ACC112 (cell line): ENCODE data around the gene DND1.
"Not testable (repeated sequence)": the region's sequence is repeated elsewhere in the genome, so short reads cannot be mapped to it uniquely, and the experiment has no call there.

Source experiments
- H2AFZ ChIP-seq: fragments of 200-600 bp; sonication (generic); one replicate; pipeline ENCODE4 v1.6.0; 2017; ENCODE audit warnings: antibody characterized with exemption, low read length; ENCODE audit not compliant: unreplicated experiment
- H3K27ac ChIP-seq: fragments of 200-600 bp; sonication (generic); 2 replicates; pipeline ENCODE4 v1.5.1; 2014; ENCODE audit warnings: low read depth, mild to moderate bottlenecking, antibody characterized with exemption, low read length, moderate library complexity
- H3K27me3 ChIP-seq: fragments of 200-600 bp; sonication (generic); 2 replicates; pipeline ENCODE4 v1.6.1; 2014; ENCODE audit warnings: mild to moderate bottlenecking, antibody characterized with exemption, low read length, moderate library complexity, mixed read lengths; ENCODE audit not compliant: insufficient read depth
- H3K36me3 ChIP-seq: fragments of 200-600 bp; sonication (generic); 2 replicates; pipeline ENCODE4 v1.6.1; 2016; ENCODE audit warnings: mild to moderate bottlenecking, antibody characterized with exemption, low read length, moderate library complexity, mixed read lengths; ENCODE audit not compliant: insufficient read depth
- H3K4me1 ChIP-seq: fragments of 200-600 bp; sonication (generic); one replicate; pipeline ENCODE4 v1.6.1; 2016; ENCODE audit warnings: low read length, mixed read lengths; ENCODE audit not compliant: insufficient read depth, unreplicated experiment, control insufficient read depth
- H3K4me3 ChIP-seq: fragments of 200-600 bp; sonication (generic); 2 replicates; pipeline ENCODE4 v1.5.1; 2014; ENCODE audit warnings: mild to moderate bottlenecking, low read depth, low read length
- H3K79me2 ChIP-seq: fragments of 200-600 bp; sonication (generic); one replicate; pipeline ENCODE4 v1.6.0; 2016; ENCODE audit warnings: low read length; ENCODE audit not compliant: control insufficient read depth, unreplicated experiment, insufficient read depth

Gene DND1

GRCh38 chr5:140673187-140673976, at the start of gene DND1:
TSS of gene DND1 (minus strand) at chr5:140673576. CDS start at chr5:140673542, 34 bp downstream.
- Histone ChIP-seq H3K4me1 (no peaks in the 10 kb centered on the region), H3K27me3 (no peaks in the 10 kb centered on the region), H3K4me3 (no peak within 1 kb of the TSS), H3K79me2 (peaks cover under 1% of the 10 kb centered on the region), H3K27ac (no peak within 1 kb of the TSS), H3K36me3 (peaks cover 18% of the 10 kb centered on the region; the same call in 1 of the 2 replicates), H2AFZ (no peak within 1 kb of the TSS)

GRCh38 chr5:140721395-140721794, 48.0 kb upstream of the DND1 start:
- not testable (repeated sequence) for H3K36me3 ChIP-seq, H2AFZ ChIP-seq, H3K27me3 ChIP-seq, H3K79me2 ChIP-seq, H3K27ac ChIP-seq, H3K4me3 ChIP-seq, H3K4me1 ChIP-seq

- H3K79me2 ChIP-seq, H3K27me3 ChIP-seq: not testable (repeated sequence)
These were observed 47.4 kb upstream of the DND1 start for GRCh38 chr5:140720738-140721137.

GRCh38 chr5:140718266-140718592, 44.9 kb upstream of the DND1 start:
- no peaks in the 10 kb centered on the region for H3K79me2 ChIP-seq
- H3K4me3 ChIP-seq = no peak overlapping the region
- H3K36me3 ChIP-seq = no peaks in the 10 kb centered on the region
- H3K27ac ChIP-seq = peak overlapping the region; percentile 53
- H2AFZ ChIP-seq = no peak overlapping the region
- no peaks in the 10 kb centered on the region for H3K27me3 ChIP-seq
- H3K4me1 ChIP-seq = no peaks in the 10 kb centered on the region

More at GRCh38 chr5:140720738-140721137, 47.4 kb upstream of the DND1 start:
- not testable (repeated sequence) for H3K27ac ChIP-seq, H3K36me3 ChIP-seq, H2AFZ ChIP-seq, H3K4me1 ChIP-seq, H3K4me3 ChIP-seq

- not testable (repeated sequence) for H3K4me1 ChIP-seq, H3K27me3 ChIP-seq, H3K4me3 ChIP-seq, H3K36me3 ChIP-seq, H3K79me2 ChIP-seq, H2AFZ ChIP-seq, H3K27ac ChIP-seq
These were observed 42.9 kb upstream of the DND1 start for GRCh38 chr5:140716238-140716637.

GRCh38 chr5:140713562-140714094, 40.3 kb upstream of the DND1 start:
- H3K36me3 ChIP-seq = no peaks in the 10 kb centered on the region
- H2AFZ ChIP-seq = no peak overlapping the region
- H3K79me2 ChIP-seq = no peaks in the 10 kb centered on the region
- H3K27ac ChIP-seq = no peak overlapping the region
- H3K27me3 ChIP-seq = no peaks in the 10 kb centered on the region
- H3K4me3 ChIP-seq = no peak overlapping the region
- H3K4me1 ChIP-seq = no peaks in the 10 kb centered on the region

- H3K4me1 ChIP-seq = no peaks in the 10 kb centered on the region
- no peak overlapping the region for H3K4me3 ChIP-seq
- H3K27ac ChIP-seq = no peak overlapping the region
- no peak overlapping the region for H2AFZ ChIP-seq
- H3K27me3 ChIP-seq = no peaks in the 10 kb centered on the region
- H3K36me3 ChIP-seq = no peaks in the 10 kb centered on the region
- no peaks in the 10 kb centered on the region for H3K79me2 ChIP-seq
These were observed 38.4 kb upstream of the DND1 start for GRCh38 chr5:140711794-140712193.

- Histone ChIP-seq H3K79me2 (no peaks in the 10 kb centered on the region), H3K27ac (peak overlapping the region; percentile 69), H2AFZ (peak overlapping the region; percentile 43)
These were observed 37.6 kb upstream of the DND1 start for GRCh38 chr5:140710899-140711552.

GRCh38 chr5:140708787-140709186, 35.4 kb upstream of the DND1 start:
- not testable (repeated sequence) for H3K27ac ChIP-seq, H3K79me2 ChIP-seq, H2AFZ ChIP-seq, H3K4me1 ChIP-seq, H3K27me3 ChIP-seq, H3K4me3 ChIP-seq
- H3K36me3 ChIP-seq = peaks cover 18% of the 10 kb centered on the region

More at GRCh38 chr5:140710899-140711552, 37.6 kb upstream of the DND1 start:
- Histone ChIP-seq H3K4me1 (no peaks in the 10 kb centered on the region), H3K36me3 (peaks cover 3% of the 10 kb centered on the region; the same call in 1 of the 2 replicates), H3K4me3 (peak overlapping the region; percentile 78), H3K27me3 (no peaks in the 10 kb centered on the region)

- H3K79me2 ChIP-seq = no peaks in the 10 kb centered on the region
- H3K4me3 ChIP-seq = no peak overlapping the region
- peaks cover 20% of the 10 kb centered on the region for H3K36me3 ChIP-seq
- H3K27me3 ChIP-seq = no peaks in the 10 kb centered on the region
- H2AFZ ChIP-seq = no peak overlapping the region
- no peak overlapping the region for H3K27ac ChIP-seq
- H3K4me1 ChIP-seq = no peaks in the 10 kb centered on the region
These were observed 34.4 kb upstream of the DND1 start for GRCh38 chr5:140707812-140708211.
